ENCODE measurements around the gene MAPKAPK2.
A peak's percentile ranks its signal among the peaks of the same experiment; 100 is the strongest.

The MAPKAPK2 gene

GRCh38 chr1:206735553-206736031, 50.9 kb downstream of the MAPKAPK2 start:
- Histone ChIP-seq H3K9ac (ENCODE audit: insufficient read length, low read depth) (no peak overlapping the region), H3K9me3 (ENCODE audit: insufficient read depth, low read length) (no peaks in the 10 kb centered on the region), H3K36me3 (ENCODE audit: insufficient read depth, insufficient read length, low read length) (peaks cover 52% of the 10 kb centered on the region), H3K4me1 (ENCODE audit: insufficient read depth, insufficient read length) (peaks cover 10% of the 10 kb centered on the region), H3K4me3 (ENCODE audit: insufficient read length, low read depth) (no peak overlapping the region), H3K27me3 (ENCODE audit: insufficient read depth, insufficient read length) (no peaks in the 10 kb centered on the region)
- TF ChIP-seq SUZ12 (IDR thresholded peaks at IDR 0.05; ENCODE audit: extremely low read depth, insufficient read depth, insufficient read length) (no peak), YY1 (IDR thresholded peaks at IDR 0.05; ENCODE audit: insufficient read depth, insufficient read length) (no peak), ZNF274 (IDR thresholded peaks at IDR 0.05; ENCODE audit: low read depth, low read length) (no peak)
- DNase-seq (ENCODE audit: low read depth, low spot score), result no peak

DNA sequence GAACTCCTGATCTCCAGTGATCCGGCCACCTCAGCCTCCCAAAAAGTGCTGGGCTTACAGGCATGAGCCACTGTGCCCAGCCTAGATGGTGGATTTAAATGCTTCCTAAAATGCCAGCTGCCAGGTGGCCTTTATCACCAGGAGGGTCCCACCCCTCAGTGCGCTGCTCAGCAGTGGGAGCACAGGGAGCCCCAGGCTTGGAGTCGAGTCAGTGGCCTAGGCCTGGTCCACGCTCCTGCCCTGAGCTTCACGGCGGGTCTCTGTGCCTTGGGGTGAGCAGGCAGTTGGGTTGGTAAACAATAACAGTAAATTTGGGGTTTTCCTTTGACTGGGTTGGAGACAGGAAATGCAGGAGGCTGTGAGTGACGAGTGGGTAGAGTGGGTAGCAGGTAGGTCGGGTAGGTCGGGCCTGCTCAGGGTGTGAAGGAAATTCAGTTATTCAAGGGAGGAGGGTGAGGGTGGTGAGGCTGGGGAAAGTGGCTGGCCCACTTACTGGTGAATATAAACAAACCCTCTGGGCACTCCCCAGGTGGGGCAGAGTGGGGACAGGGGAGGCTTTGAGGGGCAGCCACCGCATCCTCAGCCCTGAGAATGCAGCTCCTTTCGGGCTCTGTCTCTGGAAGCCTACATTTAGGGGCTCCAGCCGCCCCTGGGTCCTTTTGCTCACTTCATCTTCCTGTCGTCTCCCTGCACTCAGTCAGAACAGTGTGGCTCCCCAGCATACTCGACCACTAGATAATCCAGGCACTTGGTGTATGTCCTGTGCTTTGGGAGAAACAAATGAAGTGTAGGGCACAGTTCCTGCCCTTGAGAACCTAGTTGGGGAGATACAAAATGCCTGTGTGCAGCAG, 52.4 kb downstream of the MAPKAPK2 start:
- Histone ChIP-seq H3K9me3 (ENCODE audit: insufficient read depth, low read length) (no peaks in the 10 kb centered on the region), H3K27me3 (ENCODE audit: insufficient read depth, insufficient read length) (no peaks in the 10 kb centered on the region), H3K36me3 (ENCODE audit: insufficient read depth, insufficient read length, low read length) (peaks cover 37% of the 10 kb centered on the region), H3K9ac (ENCODE audit: insufficient read length, low read depth) (no peak overlapping the region), H3K4me1 (ENCODE audit: insufficient read depth, insufficient read length) (peaks cover 13% of the 10 kb centered on the region), H3K4me3 (ENCODE audit: insufficient read length, low read depth) (no peak overlapping the region)
- TF ChIP-seq ZNF274 (IDR thresholded peaks at IDR 0.05; ENCODE audit: low read depth, low read length) (no peak), YY1 (IDR thresholded peaks at IDR 0.05; ENCODE audit: insufficient read depth, insufficient read length) (no peak)
- DNase-seq (ENCODE audit: low read depth, low spot score), result no peak

- no peak for TF ChIP-seq YY1 (IDR thresholded peaks at IDR 0.05; ENCODE audit: insufficient read depth, insufficient read length)
- TF ChIP-seq ZNF274 (IDR thresholded peaks at IDR 0.05; ENCODE audit: low read depth, low read length), result no peak
- TF ChIP-seq SUZ12 (IDR thresholded peaks at IDR 0.05; ENCODE audit: extremely low read depth, insufficient read depth, insufficient read length), result no peak
These were observed 53.1 kb downstream of the MAPKAPK2 start for GRCh38 chr1:206737729-206738201.

DNA sequence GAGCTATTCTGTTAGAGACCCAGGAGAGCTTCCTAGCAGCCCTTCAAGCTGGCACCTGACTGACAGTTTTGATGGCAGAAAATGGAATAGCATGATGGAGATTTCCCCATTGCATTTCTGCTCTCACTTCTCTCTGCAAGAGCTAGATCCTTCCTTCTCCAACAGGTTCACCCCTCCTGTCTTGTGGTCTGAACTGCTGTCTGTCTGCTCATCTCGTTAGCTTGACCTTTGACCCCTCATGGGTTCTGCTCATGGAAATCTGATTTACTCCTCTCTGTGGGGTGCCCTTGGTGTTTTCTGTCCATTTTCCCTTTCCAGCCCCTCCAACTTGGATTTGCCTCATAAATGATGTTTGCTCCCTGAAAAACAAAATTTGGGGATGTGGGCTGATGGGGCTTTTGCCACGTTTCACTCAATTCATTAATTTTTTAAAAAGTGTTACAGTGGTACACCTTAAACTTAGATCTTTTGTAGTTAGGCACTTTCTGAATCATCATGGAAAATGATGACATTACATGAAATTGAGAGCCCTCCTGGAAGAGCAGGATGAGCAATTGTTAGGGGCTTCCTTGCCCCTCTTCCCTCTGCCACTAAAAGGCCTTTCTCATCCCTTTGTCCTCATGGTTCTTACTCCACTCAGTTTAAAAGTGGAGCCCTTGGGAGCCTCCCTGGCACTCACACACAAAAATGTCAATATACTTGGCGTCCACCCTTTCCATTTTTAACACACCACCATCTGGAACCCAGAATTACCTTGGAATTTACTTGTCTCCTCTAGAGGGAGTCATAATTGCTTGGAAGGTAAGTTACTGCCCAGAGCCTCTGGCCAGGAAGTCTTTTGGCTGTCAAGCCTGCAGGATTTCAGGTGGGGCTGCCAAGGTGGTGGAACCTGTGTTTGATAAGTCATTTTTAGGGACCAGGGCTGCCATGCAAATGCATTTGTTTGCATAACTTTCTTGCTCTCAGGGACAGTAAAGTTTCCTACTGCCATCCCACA, 54.0 kb downstream of the MAPKAPK2 start:
- Histone ChIP-seq H3K9ac (ENCODE audit: insufficient read length, low read depth) (no peak overlapping the region), H3K4me3 (ENCODE audit: insufficient read length, low read depth) (no peak overlapping the region), H3K4me1 (ENCODE audit: insufficient read depth, insufficient read length) (peaks cover 15% of the 10 kb centered on the region), H3K36me3 (ENCODE audit: insufficient read depth, insufficient read length, low read length) (peaks cover 23% of the 10 kb centered on the region), H3K9me3 (ENCODE audit: insufficient read depth, low read length) (no peaks in the 10 kb centered on the region), H3K27me3 (ENCODE audit: insufficient read depth, insufficient read length) (no peaks in the 10 kb centered on the region)
- TF ChIP-seq YY1 (IDR thresholded peaks at IDR 0.05; ENCODE audit: insufficient read depth, insufficient read length), result no peak
- no peak for TF ChIP-seq ZNF274 (IDR thresholded peaks at IDR 0.05; ENCODE audit: low read depth, low read length)
- no peak for TF ChIP-seq SUZ12 (IDR thresholded peaks at IDR 0.05; ENCODE audit: extremely low read depth, insufficient read depth, insufficient read length)
- no peak for DNase-seq (ENCODE audit: low read depth, low spot score)

More at GRCh38 chr1:206737729-206738201, 53.1 kb downstream of the MAPKAPK2 start:
- DNase-seq (ENCODE audit: low read depth, low spot score), result no peak
- no peak overlapping the region for H3K9ac ChIP-seq (ENCODE audit: insufficient read length, low read depth)
- H3K4me3 ChIP-seq (ENCODE audit: insufficient read length, low read depth), result no peak overlapping the region
- H3K9me3 ChIP-seq (ENCODE audit: insufficient read depth, low read length), result no peaks in the 10 kb centered on the region
- H3K27me3 ChIP-seq (ENCODE audit: insufficient read depth, insufficient read length), result no peaks in the 10 kb centered on the region
- peaks cover 30% of the 10 kb centered on the region for H3K36me3 ChIP-seq (ENCODE audit: insufficient read depth, insufficient read length, low read length)
- H3K4me1 ChIP-seq (ENCODE audit: insufficient read depth, insufficient read length), result peaks cover 15% of the 10 kb centered on the region

DNA sequence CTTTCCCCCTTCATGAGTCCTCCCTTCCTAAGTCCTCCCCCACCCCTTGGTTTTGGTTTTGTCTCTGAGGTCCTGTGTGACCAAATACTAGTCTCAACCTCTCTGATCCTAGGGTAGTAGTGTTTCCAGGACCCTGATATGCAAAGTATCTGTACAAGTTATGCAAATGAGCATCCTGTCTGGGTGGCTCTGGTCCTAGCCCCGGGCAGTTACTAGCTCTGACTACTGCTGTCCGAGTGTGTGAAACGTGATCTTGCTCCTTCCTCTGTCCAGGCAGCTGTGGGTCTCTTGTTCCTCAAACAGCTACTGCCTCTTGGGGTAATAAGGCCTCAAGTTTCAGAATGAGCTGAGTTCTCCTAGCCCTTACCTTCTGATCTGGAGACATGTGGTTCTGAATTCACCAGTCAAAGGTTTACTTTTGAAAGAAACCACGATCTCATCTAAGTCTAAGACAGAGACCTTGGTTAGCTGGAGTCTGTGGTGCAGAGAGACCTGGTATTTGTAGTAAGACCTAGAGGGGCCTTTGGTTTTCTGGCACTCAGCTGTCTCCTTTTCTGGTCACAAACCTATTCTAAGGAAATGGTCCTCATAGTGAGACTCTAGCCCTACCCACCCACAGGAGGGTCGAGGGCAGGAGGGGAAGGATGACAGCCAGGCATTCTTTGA, 54.8 kb downstream of the MAPKAPK2 start:
- Histone ChIP-seq H3K27me3 (ENCODE audit: insufficient read depth, insufficient read length) (no peaks in the 10 kb centered on the region), H3K36me3 (ENCODE audit: insufficient read depth, insufficient read length, low read length) (peaks cover 15% of the 10 kb centered on the region), H3K9me3 (ENCODE audit: insufficient read depth, low read length) (no peaks in the 10 kb centered on the region), H3K4me3 (ENCODE audit: insufficient read length, low read depth) (no peak overlapping the region), H3K4me1 (ENCODE audit: insufficient read depth, insufficient read length) (peaks cover 15% of the 10 kb centered on the region), H3K9ac (ENCODE audit: insufficient read length, low read depth) (peak overlapping the region; percentile 57)
- DNase-seq (ENCODE audit: low read depth, low spot score), result no peak
- no peak for TF ChIP-seq ZNF274 (IDR thresholded peaks at IDR 0.05; ENCODE audit: low read depth, low read length)
- no peak for TF ChIP-seq YY1 (IDR thresholded peaks at IDR 0.05; ENCODE audit: insufficient read depth, insufficient read length)
- TF ChIP-seq SUZ12 (IDR thresholded peaks at IDR 0.05; ENCODE audit: extremely low read depth, insufficient read depth, insufficient read length), result no peak

DNA sequence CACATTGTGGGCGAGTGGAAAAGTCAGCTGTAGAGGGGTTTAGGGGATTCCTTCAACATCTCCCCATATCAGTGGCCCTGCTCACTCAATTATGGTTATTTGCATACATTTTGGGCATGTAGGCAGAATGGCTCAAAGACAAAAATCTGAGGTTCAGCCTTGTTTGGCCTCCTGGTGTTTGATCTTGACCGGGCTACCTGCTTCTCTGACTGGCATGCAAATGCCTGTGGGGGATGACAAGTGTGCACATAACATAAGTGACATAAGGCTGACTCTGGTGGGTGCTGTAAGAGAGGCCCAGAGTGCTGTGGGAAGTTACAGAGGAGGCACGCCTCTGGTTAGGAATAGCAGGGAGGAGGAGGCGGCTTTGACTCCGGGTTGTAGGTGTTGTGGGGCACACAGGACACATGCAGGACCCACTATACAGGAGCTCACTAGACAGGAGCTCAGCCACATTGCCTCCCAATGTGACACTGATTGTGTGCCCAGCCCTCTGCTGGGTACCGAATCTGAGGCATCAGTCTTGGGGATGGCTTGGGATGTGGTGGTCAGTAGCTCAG, 56.5 kb downstream of the MAPKAPK2 start:
- H3K36me3 ChIP-seq (ENCODE audit: insufficient read depth, insufficient read length, low read length), result peaks cover under 1% of the 10 kb centered on the region
- H3K4me1 ChIP-seq (ENCODE audit: insufficient read depth, insufficient read length), result peaks cover 15% of the 10 kb centered on the region
- no peak overlapping the region for H3K9ac ChIP-seq (ENCODE audit: insufficient read length, low read depth)

More for the DNA sequence above, 56.5 kb downstream of the MAPKAPK2 start:
- no peaks in the 10 kb centered on the region for H3K9me3 ChIP-seq (ENCODE audit: insufficient read depth, low read length)
- H3K4me3 ChIP-seq (ENCODE audit: insufficient read length, low read depth), result no peak overlapping the region
- no peaks in the 10 kb centered on the region for H3K27me3 ChIP-seq (ENCODE audit: insufficient read depth, insufficient read length)
- no peak for DNase-seq (ENCODE audit: low read depth, low spot score)
- no peak for TF ChIP-seq ZNF274 (IDR thresholded peaks at IDR 0.05; ENCODE audit: low read depth, low read length)
- TF ChIP-seq YY1 (IDR thresholded peaks at IDR 0.05; ENCODE audit: insufficient read depth, insufficient read length), result no peak
- no peak for TF ChIP-seq SUZ12 (IDR thresholded peaks at IDR 0.05; ENCODE audit: extremely low read depth, insufficient read depth, insufficient read length)
